ENCODE data around the gene PNPLA3.

Gene PNPLA3

DNA sequence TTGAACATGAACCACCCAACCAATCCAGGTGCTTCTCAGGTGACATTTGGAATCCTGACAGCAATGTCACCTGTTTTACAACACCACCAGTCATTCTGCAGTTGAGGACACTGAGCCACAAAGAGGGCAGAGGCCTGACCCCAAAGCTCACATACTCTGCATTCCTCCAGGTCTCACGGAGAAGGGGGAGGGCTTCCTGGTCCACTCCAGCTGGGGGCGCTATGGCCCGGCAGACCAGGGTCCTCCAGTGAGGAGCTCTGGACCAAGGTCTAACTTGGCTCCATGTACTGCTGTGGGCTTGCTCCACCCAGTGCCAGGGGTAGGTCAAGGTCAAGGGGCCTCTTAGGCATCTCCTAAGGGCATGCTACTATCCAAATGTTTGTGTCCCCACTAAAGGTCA, 1.5 kb upstream of the PNPLA3 start:
- DNase-seq (ENCODE audit: low read depth in 3 of 3) = no peak

DNA sequence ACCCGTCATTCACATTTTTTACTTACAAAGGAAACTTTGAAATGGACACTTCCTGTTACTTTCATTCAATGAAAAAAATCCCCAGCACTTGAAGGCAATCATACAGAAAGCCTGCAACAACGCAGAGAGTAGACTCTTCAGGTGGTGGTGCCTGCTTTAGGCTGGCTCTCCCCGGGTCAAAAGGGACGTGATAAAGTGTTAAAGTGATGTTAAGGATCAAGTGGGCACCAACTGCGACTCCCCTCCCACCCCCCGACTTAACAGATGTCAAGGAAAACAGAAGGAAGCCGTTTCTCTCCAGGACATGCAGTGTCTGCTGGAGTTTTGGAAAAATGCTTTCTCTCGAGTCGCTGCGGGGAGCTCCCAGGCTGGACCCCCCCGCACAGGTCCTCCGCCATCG, 414 bp upstream of the PNPLA3 start:
- no peak for DNase-seq (ENCODE audit: low read depth in 3 of 3)

DNA sequence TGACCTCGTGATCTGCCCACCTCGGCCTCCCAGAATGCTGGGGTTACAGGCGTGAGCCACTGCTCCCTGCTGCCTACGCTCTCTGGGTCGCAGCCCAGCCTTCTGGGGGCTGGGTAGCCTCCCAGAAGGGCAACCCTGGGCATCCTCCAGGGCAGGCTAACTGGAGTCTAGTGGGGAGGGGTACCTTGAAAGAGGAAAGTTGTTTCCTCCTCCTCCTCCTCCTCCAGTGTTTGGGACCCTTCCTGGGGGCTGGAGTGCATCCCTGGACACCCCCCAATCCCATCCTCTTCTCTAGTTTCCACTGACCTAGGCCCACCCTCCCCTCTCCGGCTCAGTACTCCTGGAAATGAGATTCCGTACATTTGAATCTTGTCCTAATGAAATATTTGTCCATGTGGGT, 1.3 kb downstream of the PNPLA3 start:
- no peak for DNase-seq (ENCODE audit: low read depth in 3 of 3)

DNA sequence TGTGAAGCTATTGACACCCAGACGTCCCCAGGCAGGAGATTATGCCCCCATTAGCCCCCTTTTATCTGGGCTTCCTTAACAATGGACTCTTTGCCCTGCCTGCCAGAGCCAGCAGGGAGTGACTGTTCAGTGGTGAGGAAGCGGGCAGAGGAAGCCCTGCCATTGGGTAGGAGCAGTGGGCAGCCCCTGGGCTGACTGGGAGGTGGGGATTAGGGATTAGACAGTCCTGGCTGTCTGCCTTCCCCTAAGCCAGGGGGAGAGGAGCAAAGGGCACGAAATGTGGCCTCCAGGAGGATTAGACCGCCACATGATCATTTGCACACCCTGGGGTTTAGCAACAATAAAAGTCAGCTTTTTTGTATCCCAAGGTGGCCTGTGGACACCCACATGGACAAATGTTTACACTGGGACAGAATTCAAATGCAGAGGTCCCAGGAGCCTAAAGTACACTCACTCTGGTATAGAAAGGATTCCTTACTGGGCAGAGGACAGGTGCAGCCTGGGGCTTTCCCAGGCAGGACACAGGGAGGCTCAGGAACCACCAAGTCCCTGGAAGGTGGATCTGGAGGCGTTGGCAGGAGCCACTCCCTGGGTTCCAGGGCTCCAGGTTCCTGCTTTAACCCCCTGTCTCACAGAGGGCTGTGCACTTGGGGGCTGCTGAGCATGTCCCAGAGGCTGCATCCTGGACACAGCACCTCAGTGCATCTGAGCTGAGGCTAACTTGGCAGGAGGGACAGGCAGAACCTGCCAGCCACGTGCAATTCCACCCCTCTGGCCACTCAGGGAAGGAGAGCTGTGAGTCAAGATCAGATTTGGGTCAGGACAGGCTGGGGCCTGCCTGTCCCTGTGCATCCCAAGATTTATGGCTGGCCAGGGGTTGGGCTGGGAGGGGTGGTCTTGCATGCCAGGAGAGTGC, 2.1 kb downstream of the PNPLA3 start:
- DNase-seq (ENCODE audit: low read depth in 3 of 3) = no peak

DNA sequence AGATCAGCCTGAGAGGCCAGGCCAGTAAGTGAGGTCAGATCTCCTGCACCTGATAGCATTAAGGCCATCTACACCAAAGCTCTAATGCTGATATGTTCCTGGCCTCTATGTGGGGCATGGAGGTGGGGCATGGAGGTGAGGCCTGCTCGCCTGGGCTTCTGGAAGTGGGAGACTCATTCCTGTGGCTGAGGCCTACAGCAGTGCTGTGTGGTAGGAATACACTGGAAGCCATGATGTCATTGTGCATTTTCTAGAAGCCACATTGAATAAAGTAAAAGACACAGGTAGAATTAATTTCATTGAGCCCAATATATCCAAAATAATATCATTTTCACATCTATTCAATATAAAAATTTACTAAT, 2.7 kb downstream of the PNPLA3 start:
- DNase-seq (ENCODE audit: low read depth in 3 of 3) = no peak

DNA sequence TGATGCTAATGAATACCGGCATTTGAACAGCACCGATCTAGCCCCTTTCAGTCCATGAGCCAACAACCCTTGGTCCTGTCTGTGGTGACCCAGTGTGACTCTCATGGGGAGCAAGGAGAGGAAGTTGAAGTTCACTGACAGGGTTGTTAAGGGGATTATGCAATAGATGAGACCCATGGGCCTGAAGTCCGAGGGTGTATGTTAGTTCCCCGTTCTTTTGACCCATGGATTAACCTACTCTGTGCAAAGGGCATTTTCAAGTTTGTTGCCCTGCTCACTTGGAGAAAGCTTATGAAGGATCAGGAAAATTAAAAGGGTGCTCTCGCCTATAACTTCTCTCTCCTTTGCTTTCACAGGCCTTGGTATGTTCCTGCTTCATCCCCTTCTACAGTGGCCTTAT, 4.9 kb downstream of the PNPLA3 start:
- DNase-seq (ENCODE audit: low read depth in 3 of 3) = no peak

DNA sequence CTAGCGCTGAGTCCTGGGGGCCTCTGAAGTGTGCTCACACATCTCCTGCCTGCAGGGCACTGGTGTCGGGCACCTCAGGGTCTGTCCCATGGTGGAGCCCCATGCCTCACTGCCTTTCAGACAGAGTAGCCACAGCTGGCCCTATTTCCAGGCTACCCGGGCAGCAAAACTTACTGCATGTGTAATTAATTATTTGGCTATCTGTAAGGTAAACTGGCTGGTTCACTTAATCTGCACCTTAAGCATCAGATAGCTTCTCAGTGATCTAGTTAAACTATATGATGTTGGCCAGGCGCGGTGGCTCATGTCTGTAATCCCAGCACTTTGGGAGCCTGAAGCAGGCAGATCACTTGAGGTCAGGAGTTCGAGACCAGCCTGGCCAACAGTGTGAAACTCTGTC, 5.3 kb downstream of the PNPLA3 start:
- no peak for DNase-seq (ENCODE audit: low read depth in 3 of 3)

DNA sequence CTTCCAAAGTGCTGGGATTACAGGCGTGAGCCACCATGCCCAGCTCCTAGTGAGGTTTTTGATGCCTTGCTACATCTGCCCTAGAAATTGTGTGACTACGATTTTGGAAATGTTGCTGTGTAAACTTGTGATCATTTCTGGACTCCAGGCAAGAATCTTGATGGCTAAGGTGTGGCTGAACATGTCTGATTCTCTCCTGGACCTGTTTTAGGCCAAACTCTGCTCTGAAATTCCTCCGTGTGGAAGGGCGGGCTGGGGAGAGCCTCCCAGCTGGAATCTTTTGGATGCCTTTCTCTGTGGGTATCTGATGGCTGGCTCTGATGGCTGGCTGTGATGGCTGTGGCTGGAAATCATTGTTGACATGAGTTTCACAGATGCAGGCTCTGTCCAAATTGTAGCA, 8.2 kb downstream of the PNPLA3 start:
- DNase-seq (ENCODE audit: low read depth in 3 of 3) = no peak

DNA sequence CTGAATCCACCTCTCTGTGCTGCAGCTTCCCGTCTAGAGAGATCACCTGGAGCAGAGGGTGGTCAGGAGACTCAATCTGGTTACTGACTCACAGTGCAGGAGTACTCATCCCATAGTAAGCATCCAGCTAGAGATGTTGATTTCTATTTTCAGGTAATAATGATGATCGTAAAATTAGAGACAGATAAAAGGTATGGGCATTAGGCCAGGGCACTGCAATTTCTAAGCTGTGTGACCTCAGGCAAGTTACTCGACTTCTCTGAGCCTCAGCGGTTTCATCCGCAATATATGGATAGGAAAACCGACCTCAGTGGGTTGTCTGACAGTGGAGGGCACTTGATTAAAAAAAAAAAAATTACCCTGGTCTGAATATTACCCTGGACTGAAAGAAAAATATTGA, 17.8 kb downstream of the PNPLA3 start:
- DNase-seq (ENCODE audit: low read depth in 3 of 3) = no peak

DNA sequence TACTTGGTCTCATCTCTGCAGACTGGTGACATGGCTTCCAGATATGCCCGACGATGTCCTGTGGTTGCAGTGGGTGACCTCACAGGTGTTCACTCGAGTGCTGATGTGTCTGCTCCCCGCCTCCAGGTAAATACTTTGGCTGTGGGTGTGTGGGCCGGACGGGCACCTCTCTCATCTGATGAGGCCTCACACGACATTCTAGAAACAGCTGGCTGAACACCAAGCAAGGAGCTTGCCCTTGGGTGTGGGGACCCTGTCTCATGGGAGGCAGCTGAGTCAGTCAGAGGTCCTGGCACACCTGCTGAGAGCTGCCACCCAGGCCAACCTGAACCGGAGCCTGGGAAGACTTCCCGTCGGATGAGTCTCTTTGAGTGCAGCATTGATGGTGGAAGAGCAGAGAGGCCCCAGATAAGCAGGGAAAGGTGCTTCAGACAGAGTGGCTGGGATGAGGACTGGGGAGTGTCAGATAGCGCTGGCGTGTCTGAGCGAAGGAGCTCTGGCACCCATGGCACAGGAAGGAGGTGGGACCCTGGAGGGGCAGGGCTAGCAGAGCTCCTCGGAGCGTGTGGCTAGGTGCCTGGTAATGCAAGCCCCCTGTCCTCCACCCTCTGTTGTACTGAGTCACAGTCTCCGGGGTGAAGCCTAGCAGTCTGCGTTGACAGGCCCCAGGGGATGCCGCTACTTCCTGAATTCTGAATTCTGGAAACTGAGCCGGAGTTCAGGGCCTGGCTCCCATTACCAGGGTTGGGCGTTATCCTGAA, 21.2 kb downstream of the PNPLA3 start:
- DNase-seq (ENCODE audit: low read depth in 3 of 3) = no peak

DNA sequence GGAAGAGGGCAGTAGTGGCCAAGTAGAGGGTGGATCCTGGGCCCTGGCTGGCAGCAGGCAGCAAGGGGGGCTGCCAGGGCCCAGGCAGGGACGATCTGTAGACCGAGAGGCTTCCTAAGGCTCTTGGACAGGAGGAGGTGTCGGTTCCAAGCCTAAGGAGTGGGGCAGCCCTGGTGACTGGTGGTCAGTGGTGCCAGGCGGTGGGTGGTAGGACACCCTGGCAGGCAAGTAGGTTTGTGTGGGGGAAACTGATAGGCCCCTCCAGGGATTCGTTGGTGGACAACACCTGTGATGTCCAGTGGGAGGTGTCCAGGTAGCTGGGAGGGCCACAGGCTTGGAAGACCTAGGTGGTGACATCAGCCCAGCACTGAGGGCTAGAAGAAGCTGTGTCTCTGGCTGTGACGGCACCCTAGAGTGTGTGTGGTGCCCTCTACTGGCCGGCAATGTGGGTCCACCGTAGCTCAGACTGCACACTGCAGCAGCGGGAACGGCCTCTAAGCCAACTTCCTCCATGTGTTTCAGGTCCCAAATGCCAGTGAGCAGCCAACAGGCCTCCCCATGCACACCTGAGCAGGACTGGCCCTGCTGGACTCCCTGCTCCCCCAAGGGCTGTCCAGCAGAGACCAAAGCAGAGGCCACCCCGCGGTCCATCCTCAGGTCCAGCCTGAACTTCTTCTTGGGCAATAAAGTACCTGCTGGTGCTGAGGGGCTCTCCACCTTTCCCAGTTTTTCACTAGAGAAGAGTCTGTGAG, 22.2 kb downstream of the PNPLA3 start:
- DNase-seq (ENCODE audit: low read depth in 3 of 3) = peak; percentile 46 to 67 (median 51)

DNA sequence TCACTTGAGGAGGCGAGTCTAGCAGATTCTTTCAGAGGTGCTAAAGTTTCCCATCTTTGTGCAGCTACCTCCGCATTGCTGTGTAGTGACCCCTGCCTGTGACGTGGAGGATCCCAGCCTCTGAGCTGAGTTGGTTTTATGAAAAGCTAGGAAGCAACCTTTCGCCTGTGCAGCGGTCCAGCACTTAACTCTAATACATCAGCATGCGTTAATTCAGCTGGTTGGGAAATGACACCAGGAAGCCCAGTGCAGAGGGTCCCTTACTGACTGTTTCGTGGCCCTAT, 22.7 kb downstream of the PNPLA3 start:
- no peak for DNase-seq (ENCODE audit: low read depth in 3 of 3)

DNA sequence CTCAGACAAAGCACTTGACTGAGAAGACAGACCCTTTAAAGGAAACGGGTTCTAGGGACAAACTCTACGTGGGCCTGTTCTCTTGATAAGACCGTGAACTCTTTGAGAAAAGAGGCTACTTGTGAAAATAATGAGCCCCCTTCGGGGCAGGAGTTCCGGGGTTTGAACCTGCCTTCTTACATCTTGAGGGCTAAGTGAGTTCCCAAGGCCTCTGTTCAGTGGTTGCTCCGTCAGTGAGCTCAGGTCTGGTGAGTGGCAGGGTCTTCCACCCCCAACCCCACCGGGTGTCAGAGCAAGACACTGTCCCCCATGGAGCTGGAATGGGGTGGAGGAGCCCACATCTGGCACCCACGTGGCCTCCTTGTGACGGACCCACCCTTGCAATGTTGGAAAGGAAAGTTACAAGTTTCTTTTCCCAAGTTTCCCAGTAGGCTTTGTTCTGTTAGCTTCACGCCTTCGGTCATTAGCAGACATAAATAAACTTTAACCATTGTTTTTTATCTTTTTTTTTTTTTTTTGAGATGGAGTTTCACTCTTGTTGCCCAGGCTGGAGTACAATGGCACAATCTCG, 25.3 kb downstream of the PNPLA3 start:
- no peak for DNase-seq (ENCODE audit: low read depth in 3 of 3)

DNA sequence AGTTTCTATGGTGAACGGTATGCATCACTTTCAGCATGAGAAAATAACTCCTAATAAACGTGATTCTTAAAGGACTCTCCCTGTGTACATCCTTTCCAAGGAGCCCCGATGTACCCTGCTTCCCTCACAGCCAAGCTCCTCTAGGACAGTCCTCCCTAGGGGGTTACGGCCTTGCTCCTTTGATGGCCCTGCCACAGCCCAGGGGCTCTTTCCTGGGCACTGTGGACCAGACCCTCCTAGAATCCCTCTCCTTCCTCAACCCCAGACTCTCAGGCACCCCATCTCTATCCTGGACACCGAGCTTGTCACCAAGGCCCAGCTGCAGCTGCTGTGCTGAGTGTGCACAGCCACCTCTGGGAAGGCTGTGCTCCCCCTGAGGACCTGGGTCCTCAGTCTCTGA, 27.8 kb downstream of the PNPLA3 start:
- DNase-seq (ENCODE audit: low read depth in 3 of 3) = no peak

DNA sequence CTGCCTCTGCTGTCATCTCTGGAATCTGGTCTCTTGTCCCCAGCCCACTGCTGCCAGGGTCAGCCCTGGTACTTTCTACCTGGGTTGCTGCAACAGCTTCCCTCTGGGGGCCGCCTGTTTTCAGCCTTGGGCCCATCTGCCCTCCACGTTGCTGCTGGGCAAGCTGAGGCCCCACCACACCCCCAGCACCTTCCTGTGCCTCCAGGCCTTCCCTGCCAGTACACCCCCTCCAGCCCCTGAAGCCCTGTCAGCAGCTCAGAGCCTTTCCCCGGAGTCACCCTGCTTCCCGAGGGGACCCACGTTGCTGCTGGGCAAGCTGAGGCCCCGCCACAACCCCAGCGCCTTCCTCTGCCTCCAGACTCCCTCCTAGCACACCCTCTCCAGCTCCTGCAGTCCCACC, 28.4 kb downstream of the PNPLA3 start:
- DNase-seq (ENCODE audit: low read depth in 3 of 3) = no peak

DNA sequence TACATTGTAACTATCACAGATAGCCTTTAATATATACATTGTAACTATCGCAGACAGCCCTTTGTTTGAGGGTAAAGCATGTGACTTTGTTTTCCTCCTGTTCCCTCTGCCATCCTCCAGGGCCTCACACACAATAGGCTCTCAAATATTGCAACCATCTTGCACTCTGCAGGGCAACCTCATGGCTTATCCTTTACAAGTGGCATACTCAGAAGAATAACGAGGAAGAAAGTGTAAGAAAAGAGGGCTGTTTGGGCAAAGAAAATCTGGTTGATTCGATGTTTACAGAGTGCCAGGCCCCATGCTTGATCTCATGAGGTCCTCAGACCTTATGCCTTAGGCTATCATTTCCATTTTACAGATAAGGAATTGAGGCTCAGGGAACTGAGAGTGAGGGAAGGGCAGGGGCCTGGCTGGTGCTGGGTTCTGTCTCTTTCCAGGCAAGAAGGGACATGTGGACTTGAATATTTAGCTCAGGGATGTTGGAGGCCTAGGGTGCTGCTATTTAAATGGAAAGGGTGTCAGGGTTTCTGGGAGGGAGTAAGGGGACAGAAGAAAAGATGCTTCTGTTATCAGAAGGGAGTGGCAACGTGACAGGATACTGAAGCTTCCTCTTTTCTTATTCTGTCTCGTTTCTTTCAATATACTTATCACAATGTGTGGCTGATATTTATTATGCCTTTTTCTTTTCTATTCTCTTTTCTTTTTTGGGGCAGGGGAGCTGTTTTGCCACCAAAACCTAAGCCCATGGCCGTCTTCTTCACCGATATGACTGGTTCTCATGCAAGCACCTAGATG, 30.6 kb downstream of the PNPLA3 start:
- DNase-seq (ENCODE audit: low read depth in 3 of 3) = no peak

DNA sequence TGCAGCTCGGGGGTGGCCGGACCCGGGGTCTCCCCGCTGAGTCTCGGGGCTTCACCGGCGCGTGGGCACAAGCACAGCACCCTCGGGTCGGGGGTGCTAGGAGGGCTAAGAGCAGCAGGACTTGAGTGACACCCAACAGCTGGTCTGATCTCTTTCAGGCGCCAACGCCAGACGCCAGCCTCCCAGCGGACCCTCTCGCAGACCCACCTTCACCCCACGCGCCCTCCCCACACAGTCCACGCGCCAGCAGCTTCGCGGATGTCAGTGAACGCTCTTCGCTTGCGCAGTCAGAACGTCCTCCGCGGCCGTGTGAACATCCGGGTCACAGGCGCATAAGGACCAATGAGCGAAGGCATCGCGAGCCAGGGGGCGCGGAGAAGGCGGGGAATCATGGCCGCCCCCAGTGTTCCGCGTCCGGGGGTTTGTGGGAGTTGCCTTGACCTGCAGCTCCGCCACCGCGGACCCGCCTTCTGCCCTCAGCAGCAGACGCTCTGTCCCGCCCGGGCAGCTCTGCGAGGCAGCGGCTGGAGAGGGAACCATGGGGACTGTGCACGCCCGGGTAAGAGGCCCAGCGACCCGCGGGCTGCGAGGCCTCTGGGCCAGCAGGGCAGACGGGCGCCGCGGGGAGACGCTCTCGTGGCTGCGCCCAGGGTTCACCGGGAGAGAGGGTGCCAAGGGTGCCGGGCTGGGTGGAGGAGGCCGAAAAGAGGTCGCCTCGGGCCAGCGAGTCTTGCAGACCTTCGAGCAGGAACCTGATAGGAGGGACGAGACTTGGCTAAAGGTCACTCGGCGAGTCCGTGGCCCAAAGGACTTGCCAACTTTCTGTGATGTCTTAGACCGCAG, 31.7 kb downstream of the PNPLA3 start, which contains the start of gene SAMM50:
Gene SAMM50, plus strand, starts transcription at position 403 of the 843 bp plus-strand sequence. Its CDS starts 136 bp downstream, at position 539.
- DNase-seq (ENCODE audit: low read depth in 3 of 3) = peak; percentile 83 to 86 (median 85)

DNA sequence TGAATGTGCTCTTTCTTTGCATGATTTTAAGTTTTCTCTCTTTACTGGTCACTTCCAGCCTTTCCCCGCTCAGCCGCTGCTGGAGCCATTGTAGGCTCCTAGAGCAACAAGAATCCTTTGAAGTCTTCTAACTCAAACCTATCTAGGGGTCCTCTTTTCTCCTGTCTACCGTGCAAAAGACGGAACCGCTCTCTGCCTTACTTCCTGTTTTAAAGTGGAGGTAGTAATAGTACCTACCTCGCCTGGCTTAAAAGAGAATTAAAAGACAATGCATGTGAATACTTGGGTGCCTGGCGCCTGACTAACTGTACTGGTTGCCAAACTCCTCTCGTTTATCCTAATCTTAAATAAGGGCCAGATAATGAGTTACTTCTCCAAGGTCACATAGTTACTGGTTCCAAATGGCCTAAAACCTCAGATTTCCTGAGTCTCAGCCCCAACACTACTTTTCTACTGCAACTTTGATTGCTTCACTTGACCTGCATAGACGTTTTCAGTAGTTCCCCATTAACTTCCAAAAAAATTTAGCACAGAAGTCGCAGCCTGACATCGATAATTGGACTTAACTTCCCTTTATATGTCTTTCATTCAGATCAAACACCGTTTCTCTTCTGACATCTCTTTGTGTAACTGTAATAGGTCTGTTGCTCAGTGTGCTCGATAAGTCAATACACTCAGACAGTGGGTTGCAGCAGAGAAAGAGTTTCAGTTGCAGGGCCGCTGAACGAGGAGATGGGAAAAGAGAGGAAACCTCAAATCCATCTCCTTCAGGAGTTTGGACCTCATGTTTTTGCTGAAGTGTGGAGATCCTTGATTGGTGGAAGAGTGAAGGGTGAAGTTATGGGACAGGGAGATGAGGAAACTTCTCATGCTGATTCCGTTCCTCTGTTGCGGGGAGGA, 32.5 kb downstream of the PNPLA3 start:
- DNase-seq (ENCODE audit: low read depth in 3 of 3) = no peak

DNA sequence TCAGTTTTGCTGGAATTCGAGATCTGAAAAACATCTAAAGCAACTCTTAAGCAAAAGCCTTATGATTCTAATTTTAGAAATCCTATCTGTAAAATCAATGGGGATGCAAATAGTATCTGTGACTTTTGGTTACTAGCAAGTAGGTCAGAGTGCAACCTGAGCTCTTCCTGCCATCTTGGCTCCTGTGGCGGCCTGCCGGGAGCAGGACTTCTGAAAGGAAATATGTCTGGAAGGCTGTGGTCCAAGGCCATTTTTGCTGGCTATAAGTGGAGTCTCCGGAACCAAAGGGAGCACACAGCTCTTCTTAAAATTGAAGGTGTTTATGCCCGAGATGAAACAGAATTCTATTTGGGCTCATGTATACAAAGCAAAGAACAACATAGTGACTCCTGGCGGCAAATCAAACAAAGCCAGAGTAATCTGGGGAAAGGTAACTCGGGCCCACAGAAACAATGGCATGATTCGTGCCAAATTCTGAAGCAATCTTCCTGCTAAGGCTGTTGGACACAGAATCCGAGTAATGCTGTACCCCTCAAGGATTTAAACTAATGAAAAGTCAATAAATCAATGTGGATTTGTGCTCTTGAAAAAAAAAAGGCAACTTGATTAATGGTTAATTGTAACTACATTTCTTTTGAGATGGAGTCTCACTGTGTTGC, 33.3 kb downstream of the PNPLA3 start:
- DNase-seq (ENCODE audit: low read depth in 3 of 3) = no peak
